Islet of Langerhans (tissue), 1 donor: ENCODE measurements around the gene TOP3B.

ENCODE experiments used
- FAIRE-seq: peaks from one replicate; lab custom pipeline; 2011; peaks lifted over from hg19 to GRCh38; lab: Jason Lieb, UNC

The TOP3B gene

GRCh38 chr22:21982338-21982965 is at the start of gene TOP3B:
Gene TOP3B, minus strand, starts transcription at chr22:21982787. Its CDS starts 7,078 bp downstream, at chr22:21975709.
- no peak for FAIRE-seq

- FAIRE-seq = no peak
These were observed 48.8 kb upstream of the TOP3B start for GRCh38 chr22:22031183-22031945.

GRCh38 chr22:22030493-22031182 is 48.1 kb upstream of the TOP3B start:
- no peak for FAIRE-seq

GRCh38 chr22:22027955-22028354 is 45.4 kb upstream of the TOP3B start:
- FAIRE-seq = no peak

GRCh38 chr22:22026157-22026831 is 43.7 kb upstream of the TOP3B start:
- FAIRE-seq = no peak

GRCh38 chr22:22025320-22026156 is 43.0 kb upstream of the TOP3B start:
- no peak for FAIRE-seq

- no peak for FAIRE-seq
These were observed 41.9 kb upstream of the TOP3B start for GRCh38 chr22:22024440-22024839.

- FAIRE-seq = no peak
These were observed 41.1 kb upstream of the TOP3B start for GRCh38 chr22:22023581-22024137.

- FAIRE-seq = no peak
These were observed 40.5 kb upstream of the TOP3B start for GRCh38 chr22:22022947-22023534.

GRCh38 chr22:22022255-22022840 is 39.8 kb upstream of the TOP3B start:
- FAIRE-seq = no peak

GRCh38 chr22:22021162-22021750 is 38.7 kb upstream of the TOP3B start:
- no peak for FAIRE-seq

GRCh38 chr22:22020425-22020852 is 37.9 kb upstream of the TOP3B start:
- no peak for FAIRE-seq

GRCh38 chr22:22019659-22020424 is 37.3 kb upstream of the TOP3B start:
- FAIRE-seq = no peak

GRCh38 chr22:22018825-22019658 is 36.5 kb upstream of the TOP3B start:
- FAIRE-seq = no peak

- FAIRE-seq = no peak
These were observed 33.0 kb upstream of the TOP3B start for GRCh38 chr22:22015631-22016030.

- no peak for FAIRE-seq
These were observed 31.7 kb upstream of the TOP3B start for GRCh38 chr22:22014285-22014659.

GRCh38 chr22:22013559-22014284 is 31.1 kb upstream of the TOP3B start:
- no peak for FAIRE-seq

- no peak for FAIRE-seq
These were observed 29.4 kb upstream of the TOP3B start for GRCh38 chr22:22011964-22012363.
